Activated CD8-positive, alpha-beta memory T cell treated with anti-CD3 and anti-CD28 coated beads for 4 hours (primary cell): ENCODE results near the gene ETV6.

Experiments used
- DNase-seq, 2 donors: peaks; one replicate each; pipeline ENCODE4 v3.0.0-alpha.2; 2020; ENCODE audit warnings: low read depth in 2 of 2

The ETV6 gene

DNA sequence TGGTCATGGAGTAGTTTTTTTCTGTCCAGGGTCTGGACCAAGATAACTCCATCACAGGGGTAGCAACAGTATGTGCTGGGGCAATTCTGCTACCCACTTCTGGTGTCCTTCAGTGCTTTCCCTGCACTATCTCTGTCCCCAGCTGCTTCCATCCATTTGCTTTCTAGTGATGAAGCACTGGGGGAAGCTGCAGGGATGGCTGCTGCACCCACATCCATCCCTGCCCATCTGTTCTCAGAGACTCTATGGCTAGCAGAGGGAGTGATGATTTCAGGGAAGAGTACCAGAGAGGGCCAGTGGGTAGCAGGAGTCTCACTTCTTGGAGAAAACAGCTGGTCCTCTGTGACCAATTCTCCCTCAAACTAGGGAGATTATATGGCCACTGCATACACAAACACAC, 44.1 kb downstream of the ETV6 start:
- DNase-seq = no peak

DNA sequence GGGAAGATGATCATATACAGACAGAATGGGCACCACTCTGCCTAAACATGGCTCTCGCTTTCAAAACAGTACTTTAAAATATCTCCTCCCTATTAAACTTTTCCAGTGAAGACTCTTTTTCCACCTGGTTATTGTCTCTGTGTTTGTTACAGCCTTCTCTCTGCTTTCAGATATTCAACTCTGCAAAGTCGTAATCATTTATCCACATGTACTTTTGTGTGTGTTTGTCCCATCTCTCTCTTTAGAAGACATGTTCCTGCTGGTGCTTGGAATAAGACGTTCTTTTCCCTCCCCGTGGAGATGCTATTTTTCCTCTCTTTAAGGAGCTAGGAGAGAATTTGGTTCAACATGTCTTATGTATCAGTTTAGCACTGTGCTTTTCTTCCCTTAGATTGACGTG, 45.1 kb downstream of the ETV6 start:
- no peak for DNase-seq

DNA sequence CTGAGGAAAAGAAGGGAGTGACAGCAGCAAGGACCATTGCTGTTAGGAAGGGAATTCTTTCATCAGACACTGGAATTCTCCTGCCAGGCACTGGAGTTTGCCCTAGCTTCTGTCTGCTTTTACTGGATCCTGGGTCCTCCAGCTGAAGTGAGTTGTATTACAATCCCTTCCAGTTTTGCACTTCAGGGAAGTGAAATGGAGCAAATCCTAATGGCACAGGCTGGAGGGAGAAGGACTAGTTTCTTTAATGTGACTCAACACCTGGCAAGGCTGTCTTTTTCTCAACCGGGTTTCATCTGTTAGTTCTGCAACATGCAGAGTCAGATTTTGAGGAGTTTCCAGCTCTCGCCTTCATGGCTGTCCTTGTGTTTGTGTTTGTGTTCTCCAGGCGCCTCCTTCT, 45.8 kb downstream of the ETV6 start:
- DNase-seq = no peak

DNA sequence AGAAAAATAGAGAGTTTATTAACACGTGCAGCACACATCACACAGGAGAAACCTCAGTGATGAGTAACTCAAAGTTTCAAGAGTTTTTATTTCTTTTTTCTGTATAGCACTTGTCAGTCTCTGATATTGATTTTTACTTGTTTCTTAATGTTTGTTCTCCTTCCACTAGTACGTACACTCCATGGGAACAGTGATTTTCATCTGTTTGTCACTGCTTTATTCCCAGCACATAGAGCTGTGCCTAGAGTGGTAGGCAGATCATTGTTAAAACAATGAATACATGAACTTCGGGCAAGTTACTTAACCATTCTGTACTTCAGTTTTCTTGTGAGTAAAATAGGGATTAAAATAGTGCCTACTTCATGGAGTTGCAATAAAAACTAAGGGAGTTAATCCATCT, 46.6 kb downstream of the ETV6 start:
- no peak for DNase-seq

DNA sequence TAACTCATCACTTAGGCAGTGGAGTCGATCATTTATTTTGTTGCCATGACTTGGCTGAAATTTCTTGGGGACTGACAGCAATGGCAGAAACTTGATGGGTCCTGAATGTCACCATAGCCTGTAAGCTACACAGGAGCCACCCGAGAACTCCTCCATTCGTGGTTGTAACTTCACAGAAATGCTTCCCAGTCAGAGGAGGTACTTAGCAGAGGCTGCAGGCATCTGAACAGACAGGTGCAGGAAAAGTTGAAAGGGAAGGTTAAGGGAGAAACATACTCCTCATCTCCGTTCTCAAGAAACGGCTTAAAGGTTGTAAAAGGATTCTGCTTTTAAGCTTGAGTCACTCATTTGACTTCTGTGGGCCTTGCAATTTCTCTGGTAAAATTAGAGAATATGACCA, 47.7 kb downstream of the ETV6 start:
- DNase-seq = no peak

DNA sequence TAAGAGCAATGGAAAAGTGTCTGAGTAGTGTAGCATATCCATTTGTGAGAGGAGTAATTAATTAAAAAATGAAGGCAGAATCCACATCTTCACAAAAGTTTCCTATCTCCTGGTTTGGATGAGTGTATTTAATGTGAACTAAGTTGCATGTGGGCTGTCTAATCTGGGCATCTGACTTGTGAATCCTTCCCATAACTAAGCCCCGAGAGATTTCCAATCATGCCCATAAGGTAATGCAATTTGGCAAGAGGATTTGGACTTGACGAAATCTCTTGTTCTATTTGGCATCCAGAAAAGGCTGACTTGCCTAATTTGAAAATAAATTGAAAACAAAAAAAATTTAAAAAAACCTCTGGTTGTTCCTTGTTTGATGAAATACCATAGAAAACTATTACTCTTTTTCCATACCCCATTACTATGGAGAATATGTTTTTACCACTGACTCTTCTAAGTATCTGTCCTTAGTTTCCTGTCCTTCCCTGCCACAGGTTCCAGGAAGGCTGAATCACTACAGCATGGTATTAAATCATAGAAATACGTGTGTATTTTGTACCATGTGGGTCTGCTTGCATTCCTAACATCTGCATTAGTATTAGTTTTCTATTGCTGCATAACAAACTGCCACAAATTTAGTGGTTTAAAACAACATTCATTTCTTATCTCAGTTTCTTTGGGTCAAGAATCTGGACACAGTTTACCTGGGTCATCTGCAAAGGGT, 48.4 kb downstream of the ETV6 start:
- DNase-seq = no peak

DNA sequence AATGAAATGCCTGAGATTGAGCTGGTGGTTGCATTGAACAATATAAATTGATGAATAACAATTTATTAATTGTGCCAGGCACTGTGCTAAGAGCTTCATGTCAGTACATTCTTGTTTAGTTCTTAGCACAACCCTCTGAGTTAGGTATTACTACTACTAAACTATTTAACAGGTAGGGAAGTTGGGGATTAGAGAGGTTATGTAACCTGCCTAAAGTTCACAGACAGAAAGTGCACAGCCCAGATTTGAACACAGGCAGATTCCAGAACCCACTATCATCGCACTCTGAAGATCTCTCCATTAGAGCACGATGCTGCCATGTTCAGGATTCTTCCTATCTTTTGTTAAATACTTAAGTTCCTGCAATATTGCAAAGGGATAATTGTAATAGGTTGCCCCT, 49.3 kb downstream of the ETV6 start:
- no peak for DNase-seq

DNA sequence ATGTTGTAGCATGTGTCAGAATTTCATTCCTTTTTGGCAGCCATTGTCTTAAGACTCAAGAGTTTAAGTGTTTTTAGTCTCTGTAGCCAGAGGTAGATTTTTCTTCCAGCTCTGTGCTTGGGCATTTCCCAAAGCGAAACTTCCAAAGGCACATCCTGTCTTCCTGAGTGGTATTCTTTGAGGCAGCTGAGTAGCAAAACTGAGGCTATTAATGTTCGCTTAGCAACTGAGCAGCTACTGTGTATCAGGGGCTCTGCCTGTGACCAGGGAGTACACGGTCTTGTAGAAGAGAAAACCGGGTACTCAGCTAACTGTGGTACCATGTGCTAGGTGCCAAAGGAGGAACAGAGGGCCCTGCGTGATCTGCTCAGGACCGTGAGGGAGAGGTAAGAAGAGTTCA, 52.0 kb downstream of the ETV6 start:
- no peak for DNase-seq

DNA sequence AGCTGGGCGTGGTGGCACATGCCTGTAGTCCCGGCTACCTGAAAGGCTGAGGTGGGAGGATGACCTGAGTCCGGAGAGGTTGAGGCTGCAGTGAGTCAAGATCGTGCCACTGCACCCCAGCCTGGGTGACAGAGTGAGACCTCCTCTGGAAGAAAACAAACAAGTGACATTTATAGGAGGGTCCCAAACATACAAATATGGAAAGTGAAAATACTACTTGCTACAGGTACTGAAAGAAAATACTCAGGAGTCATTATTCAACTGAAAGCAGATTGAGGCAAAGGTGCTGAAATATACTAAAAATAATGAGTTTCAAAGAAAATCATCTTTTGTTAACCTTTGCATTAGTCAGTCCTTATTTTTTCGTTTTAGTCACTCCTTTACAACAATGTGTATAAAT, 53.5 kb downstream of the ETV6 start:
- no peak for DNase-seq

DNA sequence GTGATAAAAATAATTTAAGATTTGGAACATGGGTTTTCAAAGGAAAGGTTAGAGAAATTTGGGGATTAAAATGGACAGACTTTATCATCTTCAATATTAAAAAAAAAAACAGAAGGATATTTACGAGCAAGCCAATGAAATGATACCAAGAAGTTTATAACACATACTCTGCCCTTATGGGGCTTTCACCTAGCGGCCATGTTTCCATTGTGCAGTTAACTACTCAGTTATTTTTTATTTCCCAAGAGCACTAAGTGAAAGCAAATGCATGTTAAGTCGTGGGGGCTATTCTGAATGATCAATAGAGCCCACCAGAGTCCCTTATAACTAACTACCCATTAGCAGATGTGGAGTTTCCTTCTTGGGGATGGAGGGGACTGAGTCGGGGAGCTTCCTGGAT, 53.9 kb downstream of the ETV6 start:
- no peak for DNase-seq

DNA sequence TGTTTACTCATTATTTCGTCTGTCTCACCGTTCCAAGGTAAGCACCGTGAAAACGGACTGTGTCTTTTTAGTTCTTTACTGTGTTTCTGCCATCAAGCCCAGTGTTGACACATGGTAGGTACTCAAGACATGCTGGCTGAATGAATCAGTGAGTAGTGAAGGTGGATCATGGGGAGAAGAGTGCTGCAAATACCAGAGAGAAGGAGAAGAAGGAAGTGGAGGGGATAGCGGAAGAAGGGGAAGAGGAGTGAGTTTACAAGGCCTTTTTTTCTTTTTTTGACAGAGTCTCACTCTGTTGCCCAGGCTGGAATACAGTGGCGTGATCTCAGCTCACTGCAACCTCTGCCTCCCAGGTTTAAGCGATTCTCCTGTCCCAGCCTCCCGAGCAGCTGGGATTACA, 54.6 kb downstream of the ETV6 start:
- no peak for DNase-seq

DNA sequence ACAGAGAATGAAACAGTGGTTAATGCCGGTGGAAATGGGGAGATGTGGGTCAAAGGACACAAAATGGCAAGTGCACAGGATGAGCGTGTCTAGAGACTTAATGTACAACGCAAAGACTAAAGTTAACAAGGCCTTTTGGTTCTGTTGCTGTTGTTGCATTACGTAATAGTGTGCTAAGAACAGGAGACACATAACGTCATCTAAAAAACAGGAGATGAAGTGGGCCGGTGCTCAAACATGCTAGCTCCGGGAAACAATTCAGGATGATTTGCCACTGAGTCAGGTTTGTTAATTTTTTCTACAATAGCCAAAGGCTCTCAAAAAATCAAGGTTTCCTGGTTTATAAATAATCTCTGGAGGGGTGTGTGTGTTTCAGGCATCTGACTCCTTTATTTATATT, 55.5 kb downstream of the ETV6 start:
- no peak for DNase-seq

DNA sequence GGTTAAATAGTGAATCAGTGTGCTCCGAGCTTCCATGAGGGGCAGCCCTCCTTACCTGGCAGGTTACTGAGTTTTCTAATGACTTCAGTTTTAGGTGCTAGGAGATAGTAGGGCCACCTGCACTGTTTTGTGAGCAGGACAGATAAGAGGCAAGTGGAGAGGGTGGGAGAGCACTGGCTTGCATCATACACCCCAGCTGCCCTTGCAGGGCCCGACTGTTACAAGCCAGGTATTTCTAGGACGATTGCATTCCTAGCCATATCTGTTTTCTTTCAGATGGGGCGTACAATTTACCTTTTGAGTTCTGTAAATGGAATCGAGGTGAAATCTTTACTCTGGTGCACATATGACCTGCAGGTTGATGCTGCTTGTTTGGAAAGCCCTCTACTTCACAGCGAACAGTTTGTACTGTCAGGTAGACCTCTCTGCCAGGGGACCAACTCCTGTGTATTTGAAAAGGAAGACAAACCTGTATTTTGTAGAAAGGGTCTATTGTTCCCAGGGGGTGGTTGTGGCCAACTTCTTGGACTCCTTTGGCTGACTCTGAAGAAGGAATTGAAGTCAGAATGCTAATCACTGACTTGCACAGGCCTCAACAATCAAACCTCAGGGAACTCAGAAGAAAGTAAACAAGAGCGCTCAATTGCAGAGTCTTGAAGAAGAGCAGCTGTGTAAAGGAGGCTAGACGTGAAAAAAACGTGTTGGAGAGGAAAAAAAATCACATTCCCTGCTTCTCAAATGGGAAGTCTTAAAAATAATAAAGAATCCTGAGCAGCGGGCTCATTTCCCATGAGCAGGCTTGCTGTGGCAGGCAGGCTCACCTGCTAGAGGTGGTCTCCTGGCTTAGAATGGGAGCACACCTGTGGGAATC, 57.3 kb downstream of the ETV6 start:
- DNase-seq = no peak

DNA sequence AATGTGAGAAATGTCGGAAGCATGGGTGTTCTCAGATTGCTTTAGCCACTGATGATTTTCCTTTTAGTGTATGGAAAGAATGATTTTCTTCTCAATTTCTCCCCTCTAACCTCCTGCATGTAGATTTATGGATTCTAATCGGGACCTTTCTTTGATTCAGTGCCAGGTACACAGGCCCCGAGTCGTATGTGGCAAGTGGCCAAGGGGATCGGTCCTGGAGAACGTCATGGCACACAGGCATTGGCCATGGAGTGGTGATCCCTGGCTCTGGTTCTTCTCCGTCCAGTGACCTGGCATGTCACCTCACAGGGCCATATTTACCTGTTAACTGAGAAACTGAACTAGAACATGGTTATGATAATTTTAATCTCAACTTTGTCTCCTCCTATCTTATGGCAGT, 58.1 kb downstream of the ETV6 start:
- no peak for DNase-seq

DNA sequence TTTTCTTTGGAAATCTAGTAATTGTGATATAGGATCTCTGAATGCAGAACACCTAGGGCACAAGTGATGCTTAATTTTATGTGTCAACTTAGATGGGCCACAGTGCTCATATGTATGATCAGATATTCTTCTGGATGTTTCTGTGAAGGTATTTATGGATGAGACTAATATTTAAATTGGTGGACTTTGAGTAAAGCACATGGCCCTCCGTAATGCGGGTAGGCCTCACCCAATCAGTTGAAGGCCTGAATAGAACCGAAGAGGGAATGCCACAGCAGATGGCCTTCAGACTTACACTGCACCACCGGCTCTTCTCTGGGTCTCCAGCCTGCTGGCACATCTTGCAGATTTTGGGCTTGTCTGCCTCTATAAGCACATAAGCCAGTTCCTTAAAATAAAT, 60.0 kb downstream of the ETV6 start:
- DNase-seq = no peak

DNA sequence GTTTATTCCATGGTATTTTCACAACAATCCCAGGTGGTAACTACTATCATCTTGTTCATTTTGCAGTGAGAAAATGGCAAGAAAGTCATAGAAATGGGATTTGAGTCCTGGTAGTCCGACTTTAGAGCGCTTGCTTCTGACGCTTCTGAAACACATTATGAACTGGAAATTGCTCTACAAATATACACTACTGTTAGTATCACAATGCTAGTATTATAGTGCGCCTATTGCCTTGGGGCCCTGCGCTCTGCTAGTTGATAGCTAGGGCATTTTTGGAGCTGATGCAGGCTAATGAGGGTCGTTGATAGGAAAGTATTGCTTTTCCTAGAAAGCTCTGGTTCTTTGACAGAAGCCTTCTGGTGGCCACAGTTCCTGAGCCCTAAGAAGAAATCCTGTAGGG, 61.0 kb downstream of the ETV6 start:
- no peak for DNase-seq

DNA sequence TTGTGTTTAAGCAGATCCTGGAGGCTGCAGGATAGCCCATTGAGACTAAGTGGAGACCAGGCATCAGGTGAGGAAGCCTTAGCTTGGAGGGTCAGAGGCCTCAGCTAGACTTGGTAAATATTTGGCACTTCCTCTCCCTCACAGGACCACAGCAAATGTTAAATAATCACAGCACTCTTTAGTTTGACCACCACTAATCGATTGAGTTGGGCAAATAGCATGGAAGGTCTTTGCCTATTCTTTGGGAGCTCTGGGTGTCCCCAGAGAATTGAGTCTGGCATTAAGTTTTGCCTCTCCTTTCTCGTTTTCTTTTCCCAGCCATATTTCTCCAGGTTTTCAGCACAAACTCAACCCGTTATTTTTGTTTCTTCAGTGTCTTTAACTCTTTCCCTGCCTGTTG, 61.4 kb downstream of the ETV6 start:
- no peak for DNase-seq

DNA sequence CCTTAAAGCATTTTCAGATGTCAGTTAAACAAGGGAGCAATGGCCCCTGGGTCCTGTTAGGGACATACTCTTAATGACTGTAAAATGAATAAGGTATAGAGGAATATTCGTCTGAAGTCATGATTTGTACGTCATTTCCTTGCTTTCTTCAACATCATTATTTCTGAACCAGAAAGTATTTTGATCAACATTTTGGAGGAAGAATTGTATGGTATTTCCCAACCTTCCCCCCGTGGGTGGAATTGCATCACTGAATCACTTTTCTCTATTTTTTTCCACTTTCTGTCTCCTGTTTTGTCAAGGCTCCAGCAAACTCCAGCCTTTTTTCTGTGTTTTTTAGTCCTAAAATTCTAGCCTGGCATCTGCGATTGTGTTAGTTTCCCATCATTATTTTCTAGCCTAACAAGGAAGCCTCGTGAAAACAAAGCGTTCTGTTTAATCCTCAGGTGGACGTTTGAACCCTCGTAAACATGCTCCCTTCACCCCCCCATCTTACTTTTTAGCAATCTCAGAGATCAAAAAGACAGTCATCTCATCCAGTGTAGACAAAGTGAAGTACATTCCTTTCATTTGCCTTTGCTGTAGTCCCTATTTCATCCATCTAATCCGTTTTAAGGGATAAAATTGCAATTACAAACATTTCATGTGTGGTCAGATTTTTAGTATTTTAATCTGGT, 62.3 kb downstream of the ETV6 start:
- DNase-seq = no peak

DNA sequence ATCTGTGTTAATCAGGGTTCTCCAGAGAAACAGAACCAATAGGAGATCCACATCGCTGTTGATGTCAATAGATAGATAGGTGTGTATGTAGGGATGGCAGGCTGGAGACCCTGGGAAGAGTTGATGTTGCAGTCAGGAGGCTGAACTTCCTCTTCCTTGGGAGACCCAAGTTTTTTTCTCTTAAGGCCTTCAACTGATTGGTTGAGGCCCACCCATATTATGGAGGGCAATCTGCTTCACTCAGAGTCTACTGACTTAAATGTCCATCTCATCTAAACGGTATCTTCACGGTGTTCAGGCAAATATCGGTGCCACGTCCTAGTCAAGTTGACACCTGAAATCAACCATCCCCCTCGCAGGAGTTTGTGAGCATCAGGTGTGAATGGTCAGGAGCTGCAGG, 63.0 kb downstream of the ETV6 start:
- DNase-seq = no peak

DNA sequence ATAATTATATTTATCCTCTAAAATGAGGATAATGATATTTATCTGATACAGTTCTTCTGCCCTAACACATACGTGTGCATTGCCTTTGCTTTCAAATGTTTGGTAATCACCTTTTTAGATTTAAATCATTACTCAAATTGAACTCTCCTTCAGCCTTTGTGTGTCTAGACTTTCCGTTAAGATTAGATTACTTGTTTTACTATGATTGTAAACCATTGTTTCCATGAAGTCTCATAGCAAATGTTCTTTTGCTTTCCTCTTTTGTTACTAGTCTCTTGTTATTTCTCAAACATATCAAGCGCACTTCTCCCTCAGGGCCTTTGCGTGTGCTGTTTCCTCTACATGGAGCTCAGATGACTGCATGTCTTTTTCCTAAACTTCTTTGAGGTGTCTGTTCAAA, 63.7 kb downstream of the ETV6 start:
- DNase-seq = no peak

DNA sequence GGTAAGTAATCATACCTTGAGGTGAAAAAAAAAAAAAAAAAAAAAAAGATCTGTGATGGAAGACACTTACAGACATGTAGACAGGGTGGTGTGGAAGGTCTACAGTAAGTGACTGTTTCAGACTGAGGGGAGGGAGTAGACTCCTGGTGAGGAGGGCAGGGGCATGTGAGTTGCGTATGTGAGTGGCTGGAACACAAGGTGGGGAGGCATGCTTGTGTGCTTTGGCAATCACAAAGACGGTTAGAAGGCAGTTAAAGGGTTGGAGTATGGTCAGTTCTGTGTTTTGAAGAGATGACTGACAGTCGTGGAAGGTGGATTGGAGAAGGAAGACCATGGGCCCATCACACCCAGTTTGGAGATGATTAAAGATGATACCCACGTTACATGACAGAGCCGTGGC, 65.2 kb downstream of the ETV6 start:
- DNase-seq = no peak

DNA sequence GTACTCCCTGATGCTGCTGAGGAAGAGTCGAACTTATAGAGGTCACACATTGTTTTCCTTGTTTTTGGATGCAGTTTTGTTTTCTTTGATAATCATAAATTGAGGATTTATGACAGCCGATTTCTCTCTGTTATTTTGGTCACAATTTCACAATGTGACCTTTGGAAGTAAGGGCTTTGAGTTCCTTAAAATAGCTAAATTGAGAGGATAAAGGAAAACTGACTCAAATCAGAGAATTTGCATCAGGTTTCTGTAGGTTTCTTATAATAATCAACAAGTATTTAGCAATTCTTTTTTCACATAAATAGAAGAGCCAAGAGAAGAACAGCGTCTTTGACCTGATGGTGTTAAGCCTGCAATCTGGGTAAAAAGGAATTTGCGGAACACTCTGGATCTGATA, 66.1 kb downstream of the ETV6 start:
- no peak for DNase-seq
